ENCODE data around the gene GEMIN4.
"Not testable (repeated sequence)": the region's sequence is repeated elsewhere in the genome, so short reads cannot be mapped to it uniquely, and the experiment has no call there.

GEMIN4 gene

GRCh38 chr17:752002-752619 lies at the start of gene GEMIN4:
Gene GEMIN4 (minus strand): TSS chr17:752264. CDS start chr17:752142, 122 bp downstream.
- in situ Hi-C loops (cut with MboI; ENCODE audit: low sequenced_read_pairs) = no loop called here

GRCh38 chr17:801660-802059 lies 49.6 kb upstream of the GEMIN4 start:
- in situ Hi-C loops (cut with MboI; ENCODE audit: low sequenced_read_pairs) = no loop called here

DNA sequence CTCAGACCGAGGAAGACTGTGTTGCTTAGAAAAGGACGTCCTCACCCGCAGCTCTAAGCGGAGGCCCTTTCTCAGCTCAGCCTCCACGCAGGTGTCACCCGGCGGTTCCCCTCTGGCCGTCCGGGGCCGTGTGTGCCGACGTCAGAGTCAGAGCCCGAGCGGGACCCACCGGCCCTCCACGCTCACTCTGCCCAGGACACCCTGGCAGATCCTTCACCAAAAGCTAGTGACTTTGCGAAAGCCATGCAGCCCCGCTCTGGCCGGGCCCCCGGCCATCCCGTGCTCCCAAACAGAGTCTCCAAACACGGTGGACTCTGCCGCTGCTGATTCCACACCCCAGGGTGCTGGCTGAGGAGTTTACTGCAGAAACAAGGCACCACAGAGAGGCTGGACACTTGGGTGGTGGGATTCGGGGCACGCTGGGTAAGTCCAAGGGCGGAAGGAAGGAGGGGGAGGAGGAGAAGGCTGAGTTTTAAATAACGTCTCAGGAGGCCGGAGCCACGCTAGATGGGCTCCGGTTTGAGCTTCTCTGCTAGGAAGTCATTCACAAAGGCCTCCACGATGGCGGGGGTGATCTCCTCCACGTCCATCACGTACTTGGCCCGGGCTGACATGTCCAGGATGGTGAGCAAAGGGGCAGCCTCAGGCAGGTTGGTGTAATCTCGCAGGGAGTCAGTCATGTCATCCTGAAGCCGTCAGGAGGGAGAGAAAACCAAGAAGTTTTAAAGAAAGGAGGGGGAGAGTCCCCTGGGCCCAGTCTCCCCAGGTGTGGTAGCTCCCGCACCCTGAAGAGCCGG lies 48.6 kb upstream of the GEMIN4 start:
- in situ Hi-C loops (cut with MboI; ENCODE audit: low sequenced_read_pairs) = no loop called here

GRCh38 chr17:799261-799660 lies 47.2 kb upstream of the GEMIN4 start:
- in situ Hi-C loops (cut with MboI; ENCODE audit: low sequenced_read_pairs) = no loop called here

DNA sequence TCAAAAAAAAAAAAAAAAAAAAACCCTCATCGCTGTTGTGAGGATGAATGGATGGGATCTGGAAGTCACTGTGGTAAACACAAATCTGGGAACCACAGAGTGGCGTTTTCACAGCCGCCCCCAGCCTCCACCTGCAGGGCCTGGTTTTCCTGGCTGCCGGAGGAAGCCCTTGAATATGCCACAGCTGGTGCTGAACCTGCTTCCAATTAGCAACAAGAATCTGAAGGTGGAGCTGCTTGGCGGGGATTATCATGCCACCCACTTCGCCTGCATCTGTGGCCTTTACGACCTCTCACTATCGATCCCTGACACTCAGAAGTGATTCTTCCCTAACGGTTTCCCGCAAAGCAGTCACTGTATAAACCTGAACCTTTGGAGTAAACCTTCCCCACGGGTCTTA lies 46.2 kb upstream of the GEMIN4 start:
- in situ Hi-C loops (cut with MboI; ENCODE audit: low sequenced_read_pairs) = no loop called here

DNA sequence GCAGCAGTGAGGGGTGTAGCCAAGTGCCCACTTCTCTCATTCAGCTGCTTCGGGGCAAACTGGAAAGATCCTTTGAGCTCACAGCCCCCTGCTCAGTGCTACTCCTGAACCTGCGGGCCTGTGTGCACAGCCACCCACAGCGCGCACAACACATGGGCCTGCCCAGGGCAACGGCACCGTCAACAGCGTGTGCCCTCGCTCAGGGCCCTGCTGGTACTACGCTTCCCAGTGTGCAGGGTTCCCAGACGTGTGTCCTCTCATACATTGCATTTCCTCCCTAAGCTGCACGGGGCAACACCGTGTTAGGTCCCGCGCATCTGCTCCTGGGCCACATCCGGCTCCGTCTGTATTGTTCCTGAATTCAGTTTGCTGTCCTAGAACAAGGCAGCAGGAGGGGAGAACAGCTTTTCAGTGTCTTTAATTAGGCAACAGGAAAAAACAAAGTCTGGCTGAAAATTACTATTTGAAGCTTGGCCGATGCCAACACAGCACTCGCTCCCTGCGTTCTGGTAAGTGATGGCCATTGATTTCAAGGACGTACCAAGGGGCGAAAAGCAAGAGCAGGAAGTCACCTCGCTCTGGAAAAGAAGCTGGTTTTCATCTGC lies 45.3 kb upstream of the GEMIN4 start:
- in situ Hi-C loops (cut with MboI; ENCODE audit: low sequenced_read_pairs) = no loop called here

DNA sequence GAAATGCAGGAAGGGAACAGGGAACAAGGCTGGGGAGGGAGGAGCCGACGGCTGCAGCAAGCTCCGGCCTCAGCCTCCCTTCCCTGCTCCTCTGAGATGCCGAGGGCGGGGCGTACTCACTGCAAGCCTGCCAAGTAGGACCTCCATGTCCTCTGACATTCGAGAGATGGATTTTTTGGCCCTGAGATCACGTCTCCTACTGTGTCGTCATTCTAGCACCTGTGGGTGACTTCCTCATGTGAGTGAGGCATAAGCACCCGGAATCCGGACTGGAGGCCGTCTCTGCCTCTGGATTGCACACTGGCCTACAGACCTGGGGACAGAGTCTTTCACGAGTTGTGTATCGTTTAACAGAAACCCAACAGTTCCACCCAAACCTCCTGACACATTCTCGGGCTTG lies 44.5 kb upstream of the GEMIN4 start:
- in situ Hi-C loops (cut with MboI; ENCODE audit: low sequenced_read_pairs) = no loop called here

DNA sequence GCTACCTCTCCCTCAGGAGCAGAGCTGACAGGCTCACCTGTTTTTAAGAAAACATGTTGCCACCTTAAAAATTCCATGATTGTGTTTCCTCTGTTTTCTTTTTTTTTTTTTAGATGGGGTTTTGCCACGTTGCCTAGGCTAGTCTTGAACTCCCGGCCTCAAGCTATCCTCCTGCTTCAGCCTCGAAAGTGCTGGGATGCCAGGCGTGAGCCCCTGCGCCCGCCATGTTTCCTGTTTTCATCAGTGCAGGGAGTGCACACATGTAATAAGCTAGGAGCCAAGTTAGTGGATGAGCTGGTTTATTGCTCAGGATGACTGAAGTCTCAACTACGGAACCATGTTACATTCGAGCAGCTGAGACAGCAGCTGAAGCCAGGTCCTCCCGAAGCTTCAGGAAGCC lies 43.7 kb upstream of the GEMIN4 start:
- in situ Hi-C loops (cut with MboI; ENCODE audit: low sequenced_read_pairs) = no loop called here

- in situ Hi-C loops (cut with MboI; ENCODE audit: low sequenced_read_pairs) = no loop called here
Observed at GRCh38 chr17:795276-795675, 43.2 kb upstream of the GEMIN4 start.

DNA sequence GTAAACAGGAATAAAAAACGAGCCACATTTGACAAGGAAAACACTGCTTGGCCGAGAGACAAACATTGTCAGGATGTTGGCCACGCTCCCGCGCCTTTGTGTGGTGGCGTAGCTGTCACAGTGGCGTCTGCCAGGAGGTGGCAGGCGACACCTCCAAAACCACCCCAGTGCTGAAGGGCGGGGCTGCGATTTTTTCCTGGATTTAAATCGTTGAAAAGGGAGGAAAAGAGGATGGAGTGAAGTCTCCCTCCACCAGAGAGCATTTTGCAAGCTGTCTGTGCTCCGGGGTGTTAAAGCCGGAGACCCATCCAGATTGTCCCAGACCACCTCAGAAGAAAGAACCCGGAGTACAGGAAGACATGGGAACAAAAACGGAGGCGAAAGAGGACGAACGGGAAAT lies 42.8 kb upstream of the GEMIN4 start:
- in situ Hi-C loops (cut with MboI; ENCODE audit: low sequenced_read_pairs) = no loop called here

DNA sequence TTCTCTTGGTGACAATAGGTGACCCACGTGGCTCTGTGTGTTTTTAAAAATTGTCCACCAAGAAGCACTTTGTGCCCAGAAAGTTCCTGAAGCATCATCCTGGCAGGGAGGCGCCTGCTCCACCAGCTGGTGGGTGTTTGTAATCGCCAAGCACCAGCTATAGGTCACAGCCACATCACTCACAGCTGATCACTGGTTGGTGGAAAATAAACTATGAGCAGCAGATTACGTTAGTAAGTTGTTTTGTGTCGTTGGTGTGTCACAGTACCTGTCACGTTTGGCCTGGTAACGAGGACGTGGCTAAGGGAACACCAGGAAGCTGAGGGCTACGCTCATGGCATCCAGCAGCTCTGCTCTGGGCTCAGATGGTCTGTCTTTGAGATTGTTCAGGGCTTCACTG lies 40.2 kb upstream of the GEMIN4 start:
- in situ Hi-C loops (cut with MboI; ENCODE audit: low sequenced_read_pairs) = no loop called here

- in situ Hi-C loops (cut with MboI; ENCODE audit: low sequenced_read_pairs) = no loop called here
Observed at GRCh38 chr17:791829-792228, 39.8 kb upstream of the GEMIN4 start.

- in situ Hi-C loops (cut with MboI; ENCODE audit: low sequenced_read_pairs) = not testable (repeated sequence)
Observed at GRCh38 chr17:790874-791247, 38.8 kb upstream of the GEMIN4 start.

- in situ Hi-C loops (cut with MboI; ENCODE audit: low sequenced_read_pairs) = not testable (repeated sequence)
Observed at GRCh38 chr17:789931-790873, 38.1 kb upstream of the GEMIN4 start.

DNA sequence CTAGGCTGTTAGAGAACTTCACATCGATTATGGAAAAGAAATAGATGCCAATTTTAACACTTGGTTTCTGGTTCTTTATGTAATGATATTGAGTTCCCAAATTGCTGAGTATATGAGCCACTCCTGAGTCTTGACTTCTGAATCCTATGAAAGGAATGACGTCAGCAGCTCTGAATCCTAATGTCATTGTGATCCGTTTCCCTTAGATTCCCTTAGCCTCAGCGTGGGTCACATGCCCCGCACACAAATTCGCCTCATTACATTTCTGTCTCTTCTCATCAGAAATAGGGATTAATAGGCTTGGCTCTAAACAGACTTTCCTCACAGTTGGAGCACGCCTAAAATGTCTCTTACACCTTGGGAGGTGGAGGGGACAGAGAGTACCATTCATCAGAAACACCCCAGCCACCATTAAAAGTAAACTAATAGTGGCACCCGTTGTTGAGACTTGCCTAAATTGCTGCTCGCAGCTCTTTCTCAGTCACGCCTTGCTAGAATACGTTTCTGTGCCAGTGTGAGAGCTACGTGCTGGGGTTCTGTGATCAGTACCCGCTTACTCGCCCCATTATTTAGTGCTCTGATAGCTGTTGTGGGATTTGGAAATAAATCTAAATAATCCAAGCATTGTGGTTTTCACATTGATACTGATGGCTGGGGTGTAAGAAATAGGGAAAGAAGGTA lies 37.2 kb upstream of the GEMIN4 start:
- in situ Hi-C loops (cut with MboI; ENCODE audit: low sequenced_read_pairs) = no loop called here

- in situ Hi-C loops (cut with MboI; ENCODE audit: low sequenced_read_pairs) = no loop called here
Observed at GRCh38 chr17:788551-788950, 36.5 kb upstream of the GEMIN4 start.

DNA sequence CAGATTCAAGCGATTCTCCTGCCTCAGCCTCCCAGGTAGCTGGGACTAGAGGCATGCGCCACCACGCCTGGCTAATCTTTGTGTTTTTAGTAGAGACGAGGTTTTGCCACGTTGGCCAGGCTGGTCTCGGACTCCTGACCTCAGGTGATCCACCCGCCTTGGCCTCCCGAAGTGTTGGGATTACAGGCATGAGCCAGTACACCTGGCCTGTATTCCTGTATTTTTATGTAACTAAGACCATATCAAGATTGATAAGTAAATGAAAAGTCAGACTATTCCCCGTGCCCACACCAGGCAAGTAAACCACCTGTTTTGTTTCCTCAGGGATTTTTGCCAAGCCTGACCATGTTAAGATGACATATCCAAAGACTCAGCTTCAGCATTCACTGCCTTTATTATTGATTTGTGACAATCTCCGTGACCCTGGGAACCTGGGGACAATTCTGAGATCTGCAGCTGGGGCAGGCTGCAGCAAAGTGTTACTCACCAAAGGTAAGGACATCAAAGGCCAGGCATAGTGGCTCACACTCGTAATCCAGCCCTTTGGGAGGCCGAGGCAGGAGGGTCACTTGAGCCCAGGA lies 35.7 kb upstream of the GEMIN4 start:
- in situ Hi-C loops (cut with MboI; ENCODE audit: low sequenced_read_pairs) = no loop called here

- in situ Hi-C loops (cut with MboI; ENCODE audit: low sequenced_read_pairs) = not testable (repeated sequence)
Observed at GRCh38 chr17:785901-786300, 33.8 kb upstream of the GEMIN4 start.

DNA sequence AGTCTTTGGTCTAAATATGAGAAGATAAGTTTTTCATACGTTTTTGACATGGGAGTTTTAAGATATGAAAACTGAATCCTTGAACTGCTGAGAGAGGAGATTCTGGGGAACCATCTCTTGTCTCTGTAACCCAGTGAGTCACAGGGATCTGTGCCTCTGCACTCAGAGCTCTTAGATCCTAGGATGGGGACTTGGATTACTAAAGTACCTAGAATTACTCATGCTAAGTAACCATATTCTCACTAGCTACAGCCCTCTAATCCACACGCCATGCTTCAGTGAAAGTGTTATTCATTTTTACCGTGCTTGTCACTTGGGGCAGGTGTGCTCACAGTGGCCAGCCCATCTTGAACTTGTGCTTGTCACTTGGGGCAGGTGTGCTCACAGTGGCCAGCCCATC lies 32.1 kb upstream of the GEMIN4 start:
- in situ Hi-C loops (cut with MboI; ENCODE audit: low sequenced_read_pairs) = no loop called here

All from HL-60/S4 (cell line).